AG04449 (cell line): Measurements from ENCODE around the gene TGFBR2.

Experiments
- CTCF ChIA-PET: fragments of 350-600 bp; formaldehyde crosslinking; extraction: SDS; loops from one replicate; lab custom pipeline; 2021; ENCODE audit warnings: antibody characterized with exemption; lab: Yijun Ruan, JAX
- POLR2A ChIA-PET: fragments of 400-600, 350-600 bp; formaldehyde crosslinking; extraction: SDS; loops from one replicate; lab custom pipeline; 2020; ENCODE audit warnings: antibody characterized with exemption, inconsistent platforms; lab: Yijun Ruan, JAX
- DNase-seq: peaks from one replicate; pipeline ENCODE4 v3.0.0-alpha.2; 2010; ENCODE audit warnings: low read depth, low spot score
- H3K4me3 ChIP-seq: 2 replicates; pipeline ENCODE4 v1.5.1; 2011; ENCODE audit warnings: low read depth, mild to moderate bottlenecking, control low read depth, low read length
- TF ChIP-seq, protein P1 (sequence below): IDR thresholded peaks from one replicate; pipeline ENCODE4 v1.5.1; 2011; ENCODE audit warnings: mild to moderate bottlenecking, moderate library complexity, low read length, control low read depth, inconsistent platforms; ENCODE audit not compliant: insufficient read depth; ENCODE audit errors: missing control alignments

TGFBR2 gene

DNA sequence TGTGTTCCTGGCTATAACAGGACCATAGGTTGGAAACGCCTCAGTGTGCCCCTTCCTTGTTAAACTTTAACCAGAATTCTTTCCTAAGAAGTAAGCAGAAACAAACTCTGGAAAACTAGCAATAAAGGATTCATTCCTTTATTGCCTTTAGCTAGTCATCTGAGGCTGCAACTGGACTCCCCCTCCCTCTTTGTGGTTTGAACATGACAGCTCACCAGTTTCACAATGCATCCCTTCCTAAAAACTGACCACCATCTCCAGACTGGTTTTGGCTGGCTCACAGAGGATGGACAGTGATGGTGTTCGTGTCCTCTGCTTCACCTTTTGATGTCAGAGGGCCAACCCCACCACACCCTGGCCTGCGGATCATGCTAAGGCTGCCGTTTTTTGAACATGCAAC lies 27.9 kb upstream of the TGFBR2 start:
- peak; percentile 76 for DNase-seq
- H3K4me3 ChIP-seq: no peak overlapping the region
- CTCF ChIA-PET: interaction anchor here (1.6 kb wide), 1 partner anchor 12 kb away, joined by 4 read pairs; no protein-coding TSS in a partner anchor
- POLR2A ChIA-PET: no interaction called here
- TF ChIP-seq, protein P1, sequence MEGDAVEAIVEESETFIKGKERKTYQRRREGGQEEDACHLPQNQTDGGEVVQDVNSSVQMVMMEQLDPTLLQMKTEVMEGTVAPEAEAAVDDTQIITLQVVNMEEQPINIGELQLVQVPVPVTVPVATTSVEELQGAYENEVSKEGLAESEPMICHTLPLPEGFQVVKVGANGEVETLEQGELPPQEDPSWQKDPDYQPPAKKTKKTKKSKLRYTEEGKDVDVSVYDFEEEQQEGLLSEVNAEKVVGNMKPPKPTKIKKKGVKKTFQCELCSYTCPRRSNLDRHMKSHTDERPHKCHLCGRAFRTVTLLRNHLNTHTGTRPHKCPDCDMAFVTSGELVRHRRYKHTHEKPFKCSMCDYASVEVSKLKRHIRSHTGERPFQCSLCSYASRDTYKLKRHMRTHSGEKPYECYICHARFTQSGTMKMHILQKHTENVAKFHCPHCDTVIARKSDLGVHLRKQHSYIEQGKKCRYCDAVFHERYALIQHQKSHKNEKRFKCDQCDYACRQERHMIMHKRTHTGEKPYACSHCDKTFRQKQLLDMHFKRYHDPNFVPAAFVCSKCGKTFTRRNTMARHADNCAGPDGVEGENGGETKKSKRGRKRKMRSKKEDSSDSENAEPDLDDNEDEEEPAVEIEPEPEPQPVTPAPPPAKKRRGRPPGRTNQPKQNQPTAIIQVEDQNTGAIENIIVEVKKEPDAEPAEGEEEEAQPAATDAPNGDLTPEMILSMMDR: no peak

DNA sequence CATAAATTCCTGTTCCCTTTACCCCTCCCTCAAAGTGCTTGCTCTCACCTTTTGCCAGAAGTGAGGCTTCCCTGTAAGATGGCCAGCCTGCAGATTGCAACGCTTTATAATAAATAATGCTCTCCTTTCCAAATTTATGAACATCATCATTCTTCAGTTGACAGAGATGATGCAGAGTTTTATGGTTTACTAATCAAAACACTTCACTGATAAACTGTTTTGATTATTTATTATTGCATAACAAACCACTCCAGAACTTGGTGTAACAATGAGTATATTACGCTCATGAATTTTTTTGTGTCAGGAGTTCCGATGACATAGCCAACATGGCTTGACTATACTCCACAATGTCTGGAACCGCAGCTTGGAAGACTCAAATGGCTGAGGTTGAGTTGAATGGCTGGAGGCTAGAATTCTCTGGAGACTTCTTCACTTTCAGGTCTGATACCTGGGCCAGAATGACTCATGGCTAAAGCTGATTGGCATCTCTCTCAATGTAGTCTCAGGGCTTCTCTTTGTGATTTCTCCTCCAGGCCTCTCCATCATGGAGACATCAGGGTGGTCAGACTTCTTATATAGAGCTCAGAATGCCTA lies 27.3 kb upstream of the TGFBR2 start:
- no peak overlapping the region for H3K4me3 ChIP-seq
- ChIA-PET POLR2A (no interaction called here), CTCF (interaction anchor here (1.6 kb wide), 1 partner anchor 11 kb away, joined by 4 read pairs; no protein-coding TSS in a partner anchor)
- TF ChIP-seq, protein P1: no peak
- DNase-seq: no peak

DNA sequence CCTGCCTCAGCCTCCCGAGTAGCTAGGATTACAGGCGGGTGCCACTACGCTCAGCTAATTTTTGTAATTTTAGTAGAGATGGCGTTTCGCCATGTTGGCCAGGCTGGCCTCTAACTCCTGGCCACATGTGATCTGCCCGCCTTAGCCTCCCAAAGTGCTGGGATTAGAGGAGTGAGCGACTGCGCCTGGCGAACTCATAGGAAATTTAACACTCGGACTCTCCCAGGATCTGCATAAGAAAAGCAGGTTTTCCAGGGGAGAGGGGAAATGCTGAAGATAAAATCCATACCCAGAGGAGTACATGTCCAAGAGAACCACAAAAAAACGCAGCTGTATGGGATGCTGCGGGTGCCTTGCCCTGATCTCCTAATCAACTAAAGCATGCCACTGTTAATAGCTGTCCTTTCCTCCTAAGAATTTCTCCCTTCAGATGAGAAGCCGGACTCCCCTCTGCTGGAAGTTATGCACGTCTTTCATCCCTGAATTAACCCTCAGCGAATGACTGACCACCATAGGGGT lies 25.3 kb upstream of the TGFBR2 start:
- POLR2A ChIA-PET: no interaction called here
- CTCF ChIA-PET: interaction anchor here (1.4 kb wide), 1 partner anchor 14 kb away, joined by 3 read pairs; no protein-coding TSS in a partner anchor
- DNase-seq: no peak
- TF ChIP-seq, protein P1: no peak
- no peak overlapping the region for H3K4me3 ChIP-seq

DNA sequence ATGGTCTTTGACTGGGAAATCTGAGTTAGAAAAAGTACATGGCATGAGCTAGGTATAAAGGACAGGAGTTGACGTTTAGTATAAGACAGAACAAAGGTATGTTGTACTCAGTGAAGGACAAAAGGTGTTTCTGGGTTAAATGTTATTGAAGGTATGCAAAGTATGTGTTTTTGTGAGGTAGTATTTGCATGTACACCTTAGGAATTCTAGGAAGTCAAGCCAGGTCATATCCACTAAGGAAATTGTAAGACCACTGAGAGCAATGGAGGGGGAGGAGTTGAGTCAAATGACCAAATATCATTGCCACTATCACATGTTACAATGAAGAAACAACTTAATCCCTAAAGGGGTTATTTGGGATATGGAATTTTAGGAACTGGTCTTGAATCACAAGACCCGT lies 24.4 kb upstream of the TGFBR2 start:
- TF ChIP-seq, protein P1: no peak
- POLR2A ChIA-PET: no interaction called here
- no peak overlapping the region for H3K4me3 ChIP-seq
- CTCF ChIA-PET: interaction anchor here (1.1 to 1.2 kb wide), 2 partner anchors 14 to 24 kb away, joined by 3 read pairs; partner anchors contain the start of gene TGFBR2
- DNase-seq: no peak

DNA sequence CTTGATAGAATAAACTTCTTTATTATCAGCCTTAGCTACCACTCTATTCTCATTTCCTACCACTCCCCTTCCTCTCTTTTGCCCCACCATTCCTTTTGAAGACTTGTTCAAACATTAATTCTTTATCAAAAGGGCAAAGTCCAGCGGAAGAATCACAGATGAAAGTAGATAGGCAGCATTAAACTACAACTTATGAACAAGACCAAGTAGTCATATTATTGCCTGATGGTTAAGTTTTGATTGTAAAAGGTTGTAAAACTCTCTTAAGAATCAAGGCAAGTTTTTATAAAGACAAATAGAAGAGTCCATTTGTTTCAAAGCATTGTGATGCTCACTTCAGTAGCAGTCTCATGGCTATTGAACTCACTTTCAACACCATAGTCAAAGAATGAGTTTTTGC lies 22.4 kb upstream of the TGFBR2 start:
- TF ChIP-seq, protein P1: no peak
- H3K4me3 ChIP-seq: no peak overlapping the region
- CTCF ChIA-PET: no interaction called here
- no peak for DNase-seq
- POLR2A ChIA-PET: no interaction called here

DNA sequence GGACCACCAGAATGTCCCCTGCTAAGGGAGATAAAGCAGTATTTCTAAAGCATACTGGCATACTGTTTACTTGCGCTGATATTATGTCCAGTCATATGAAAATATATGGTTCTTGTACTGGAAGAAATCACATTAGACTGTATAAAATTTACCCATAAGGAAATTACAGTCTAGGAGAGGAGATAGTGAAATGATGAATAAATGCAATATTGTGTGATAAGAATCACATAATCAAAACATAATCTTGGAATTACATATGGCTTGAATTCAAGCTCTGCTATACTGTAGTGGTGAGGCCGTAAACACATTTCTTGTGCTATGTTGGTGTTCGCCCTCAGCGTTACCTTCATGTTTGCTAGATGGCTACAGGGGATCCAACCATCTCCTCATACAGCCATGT lies 20.7 kb upstream of the TGFBR2 start:
- CTCF ChIA-PET: interaction anchor here (1.5 kb wide), 1 partner anchor 15 kb away, joined by 3 read pairs; no protein-coding TSS in a partner anchor
- no peak for DNase-seq
- TF ChIP-seq, protein P1: no peak
- H3K4me3 ChIP-seq: no peak overlapping the region
- POLR2A ChIA-PET: no interaction called here
